OCI-LY7 (cell line): ENCODE measurements around the gene LIPK. TPM values are rescaled to one million over a fixed set of nuclear protein-coding genes. Genes with fewer than 3 reads are reported as not detected.

Source experiments
- BruUV-seq: library from RNA; stranded (reverse); fragments of 400-500 nt; replicated peaks from 2 replicates; lab custom pipeline; 2021; lab: Mats Ljungman, UMichigan
- CTCF ChIA-PET: fragments of 300-600 bp; sonication (Branson Sonifier 250); formaldehyde crosslinking; loops from one replicate; lab custom pipeline; 2022; ENCODE audit warnings: antibody characterized with exemption; ENCODE audit not compliant: unreplicated experiment; lab: Charles Lee
- POLR2A ChIA-PET: fragments of 300-600 bp; sonication (Branson Sonifier 250); formaldehyde crosslinking; loops from one replicate; lab custom pipeline; 2022; ENCODE audit warnings: antibody characterized with exemption; lab: Charles Lee
- DNase-seq: peaks from one replicate; pipeline ENCODE4 v3.0.0-alpha.2; 2015; ENCODE audit warnings: low spot score
- H2AFZ ChIP-seq: fragments of 200-600 bp; sonication (generic), shearing (Covaris generic); 2 replicates; pipeline ENCODE4 v1.6.1; 2014; ENCODE audit warnings: mild to moderate bottlenecking, antibody characterized with exemption, low read length, moderate library complexity
- H3K27ac ChIP-seq: fragments of 200-600 bp; sonication (generic); 2 replicates; pipeline ENCODE4 v1.5.1; 2014; ENCODE audit warnings: mixed run types, low read depth, mild to moderate bottlenecking, moderate library complexity, low read length, inconsistent platforms; ENCODE audit not compliant: poor library complexity, severe bottlenecking
- H3K36me3 ChIP-seq: fragments of 200-600 bp; sonication (generic); 2 replicates; pipeline ENCODE4 v1.6.1; 2014; ENCODE audit warnings: mild to moderate bottlenecking, antibody characterized with exemption, low read length, moderate library complexity, mixed read lengths; ENCODE audit not compliant: insufficient read depth
- H3K4me1 ChIP-seq: fragments of 200-600 bp; sonication (generic); 2 replicates; pipeline ENCODE4 v1.5.1; 2014; ENCODE audit warnings: mild to moderate bottlenecking, low read length; ENCODE audit not compliant: insufficient read depth, poor library complexity, severe bottlenecking
- H3K4me2 ChIP-seq: fragments of 200-600 bp; sonication (generic); 2 replicates; pipeline ENCODE4 v1.6.1; 2014; ENCODE audit warnings: mild to moderate bottlenecking, low read length
- H3K4me3 ChIP-seq: fragments of 200-600 bp; sonication (generic); 2 replicates; pipeline ENCODE4 v1.5.1; 2014; ENCODE audit warnings: mild to moderate bottlenecking, low read depth, low read length; ENCODE audit not compliant: poor library complexity, severe bottlenecking
- H3K79me2 ChIP-seq: fragments of 200-600 bp; sonication (generic); 2 replicates; pipeline ENCODE4 v1.6.1; 2016; ENCODE audit warnings: low read depth, mild to moderate bottlenecking, low read length, moderate library complexity, mixed read lengths; ENCODE audit not compliant: insufficient read depth
- H3K9me2 ChIP-seq: fragments of 200-600 bp; sonication (generic); 2 replicates; pipeline ENCODE4 v1.6.1; 2016; ENCODE audit warnings: mild to moderate bottlenecking, low read length, mixed read lengths; ENCODE audit not compliant: insufficient read depth
- H3K9me3 ChIP-seq: fragments of 200-600 bp; sonication (generic); 2 replicates; pipeline ENCODE4 v1.6.1; 2014; ENCODE audit warnings: mild to moderate bottlenecking, mixed run types, low read length, mixed read lengths
- H4K20me1 ChIP-seq: fragments of 200-600 bp; sonication (generic); 2 replicates; pipeline ENCODE4 v1.6.1; 2014; ENCODE audit warnings: mild to moderate bottlenecking, antibody characterized with exemption, low read length, moderate library complexity, mixed read lengths; ENCODE audit not compliant: insufficient read depth
- CTCF ChIP-seq: fragments of 200-600 bp; sonication (generic); conservative IDR thresholded peaks from 2 replicates; pipeline ENCODE4 v1.5.1; 2014; ENCODE audit warnings: mild to moderate bottlenecking, antibody characterized with exemption, low read length, moderate library complexity, mixed read lengths
- EZH2phosphoT487 ChIP-seq: fragments of 200-600 bp; sonication (generic); IDR thresholded peaks from 2 replicates; pipeline ENCODE4 v1.6.1; 2018; ENCODE audit warnings: low read depth, borderline replicate concordance, mild to moderate bottlenecking, mixed run types, antibody characterized with exemption, low read length, moderate library complexity, mixed read lengths
- intact Hi-C: fragments of 100-400 bp; cut with micrococcal nuclease; formaldehyde crosslinking; loops from one replicate; pipeline ENCODE4 v1.10.0; 2022; ENCODE audit not compliant: unreplicated experiment
- total RNA-seq, 2 experiments: library from RNA; depleted of rRNA in 1 of 2; stranded (reverse); fragments of >200 nt in 1 of 2; shearing (Covaris generic) in 1 of 2; gene quantifications; 2 replicates each; pipeline ENCODE4 v1.2.3, GENCODE V29; 2014 to 2022

LIPK gene
- total RNA-seq, 2 experiments from 2014 or later: not detected

- CTCF ChIA-PET: no interaction called here
- H3K9me3 ChIP-seq: no peaks in the 10 kb centered on the region
- H3K4me2 ChIP-seq: no peak overlapping the region
- no peaks in the 10 kb centered on the region for H3K36me3 ChIP-seq
- intact Hi-C loops: no loop called here
- DNase-seq: no peak
- no peak overlapping the region for H2AFZ ChIP-seq
- no TSS peak for BruUV-seq
- no peaks in the 10 kb centered on the region for H3K4me1 ChIP-seq
- TF ChIP-seq EZH2phosphoT487: no peak
- POLR2A ChIA-PET: interaction anchor here (0.7 to 1.1 kb wide), 3 partner anchors 8 to 395 kb away, joined by 3 read pairs; no protein-coding TSS in a partner anchor
- H4K20me1 ChIP-seq: no peaks in the 10 kb centered on the region
- no peak overlapping the region for H3K4me3 ChIP-seq
- no peaks in the 10 kb centered on the region for H3K79me2 ChIP-seq
- no peak overlapping the region for H3K27ac ChIP-seq
- H3K9me2 ChIP-seq: no peaks in the 10 kb centered on the region
Observed at GRCh38 chr10:88781206-88781605, 75.2 kb downstream of the LIPK start.

DNA sequence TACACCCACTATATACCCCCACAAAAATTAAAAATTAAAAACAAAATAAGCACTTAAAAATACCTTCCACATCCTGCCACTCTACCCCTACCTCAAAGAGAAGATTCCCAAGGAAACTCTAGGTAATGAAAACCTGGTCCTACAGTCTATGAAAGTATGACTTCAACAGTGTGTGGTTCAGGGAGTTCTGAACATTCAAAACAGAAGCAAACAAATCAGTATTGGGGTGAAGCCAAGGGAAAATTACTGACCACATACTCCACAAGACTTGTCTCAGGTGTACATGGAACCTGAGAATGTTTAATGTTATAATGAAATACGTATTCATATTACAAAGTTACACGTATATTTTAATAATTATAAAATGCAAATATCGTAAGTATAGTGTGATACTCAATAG is 76.2 kb downstream of the LIPK start:
- Histone ChIP-seq H3K4me2 (no peak overlapping the region), H3K4me1 (no peaks in the 10 kb centered on the region), H3K27ac (no peak overlapping the region), H3K79me2 (no peaks in the 10 kb centered on the region), H3K9me2 (no peaks in the 10 kb centered on the region), H3K4me3 (no peak overlapping the region), H4K20me1 (no peaks in the 10 kb centered on the region), H3K36me3 (no peaks in the 10 kb centered on the region), H2AFZ (no peak overlapping the region), H3K9me3 (no peaks in the 10 kb centered on the region)
- DNase-seq: no peak
- BruUV-seq: no TSS peak
- CTCF ChIA-PET: no interaction called here
- TF ChIP-seq CTCF: no peak
- intact Hi-C loops: no loop called here
- POLR2A ChIA-PET: no interaction called here

DNA sequence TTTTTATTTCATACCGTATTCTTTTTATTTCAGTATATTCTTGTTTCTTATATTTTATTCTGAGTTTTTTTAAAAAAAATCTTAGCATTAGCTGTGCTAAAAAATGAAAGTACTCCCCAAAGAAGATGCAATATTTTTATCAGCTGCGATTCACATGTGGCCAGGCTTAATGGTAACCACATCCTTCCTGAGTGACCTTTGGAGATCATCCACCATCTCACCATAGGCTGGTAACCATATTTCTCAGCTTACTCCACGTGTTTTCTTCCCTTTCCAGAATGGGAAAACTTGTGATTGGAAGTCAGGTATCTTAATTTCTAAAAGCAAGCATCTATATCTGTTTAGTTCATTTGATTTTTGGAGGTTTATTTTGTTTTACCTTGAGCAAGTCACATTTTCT is 77.7 kb downstream of the LIPK start:
- Histone ChIP-seq H3K4me3 (no peak overlapping the region), H3K27ac (no peak overlapping the region), H3K36me3 (no peaks in the 10 kb centered on the region), H2AFZ (no peak overlapping the region), H3K4me1 (no peaks in the 10 kb centered on the region), H4K20me1 (no peaks in the 10 kb centered on the region), H3K4me2 (no peak overlapping the region), H3K79me2 (no peaks in the 10 kb centered on the region), H3K9me3 (no peaks in the 10 kb centered on the region), H3K9me2 (no peaks in the 10 kb centered on the region)
- no peak for DNase-seq
- POLR2A ChIA-PET: interaction anchor here (0.6 kb wide), 1 partner anchor 54 kb away, joined by 3 read pairs; no protein-coding TSS in a partner anchor
- intact Hi-C loops: no loop called here
- BruUV-seq: no TSS peak
- CTCF ChIA-PET: no interaction called here
- no peak for TF ChIP-seq CTCF
